ENCODE results near the gene MED25. TPM values are rescaled to one million over a fixed set of nuclear protein-coding genes. Genes with fewer than 3 reads are reported as not detected.
A peak's percentile ranks its signal among the peaks of the same experiment; 100 is the strongest.

The MED25 gene
- polyA plus RNA-seq, 3 donors, result 13.9 to 52.9 (median 18.5) TPM

- no peak overlapping the region for H3K4me3 Mint-ChIP-seq
- DNase-seq, result no peak
- Histone ChIP-seq H3K4me2 (replicated peaks; ENCODE audit: extremely low read depth, low read length, poor library complexity, severe bottlenecking) (no peak overlapping the region), H3K27ac (ENCODE audit: low read depth in 1 of 2, low read length in 2 of 2) (no peak overlapping the region), H3K9me3 (replicated peaks in 1 of 2; ENCODE audit: control insufficient read depth in 1 of 2, insufficient read depth in 1 of 2, low read length in 2 of 2) (no peaks in the 10 kb centered on the region), H3K9ac (ENCODE audit: insufficient read depth, low read length, poor library complexity, severe bottlenecking) (no peak overlapping the region), H4K20me1 (ENCODE audit: insufficient read depth, low read length) (peaks cover 79% of the 10 kb centered on the region), H3K4me1 (ENCODE audit: control insufficient read depth in 1 of 2, insufficient read depth in 2 of 2, low read length in 2 of 2) (no peaks in the 10 kb centered on the region), H3K4me3 (replicated peaks in 1 of 3; ENCODE audit: low read depth in 2 of 3, low read length in 3 of 3) (no peak overlapping the region), H3K27me3 (ENCODE audit: control insufficient read depth in 2 of 2, insufficient read depth in 2 of 2, low read length in 2 of 2) (no peaks in the 10 kb centered on the region), H3K36me3 (replicated peaks in 1 of 2; ENCODE audit: control insufficient read depth in 1 of 2, insufficient read depth in 2 of 2, low read length in 2 of 2) (peaks cover 50 to 77% of the 10 kb centered on the region in 2 donors), H3K79me2 (ENCODE audit: insufficient read depth, low read length) (peaks cover 61% of the 10 kb centered on the region), H2AFZ (ENCODE audit: insufficient read depth, low read depth, low read length, poor library complexity, severe bottlenecking) (no peak overlapping the region)
- TF ChIP-seq, protein P1, sequence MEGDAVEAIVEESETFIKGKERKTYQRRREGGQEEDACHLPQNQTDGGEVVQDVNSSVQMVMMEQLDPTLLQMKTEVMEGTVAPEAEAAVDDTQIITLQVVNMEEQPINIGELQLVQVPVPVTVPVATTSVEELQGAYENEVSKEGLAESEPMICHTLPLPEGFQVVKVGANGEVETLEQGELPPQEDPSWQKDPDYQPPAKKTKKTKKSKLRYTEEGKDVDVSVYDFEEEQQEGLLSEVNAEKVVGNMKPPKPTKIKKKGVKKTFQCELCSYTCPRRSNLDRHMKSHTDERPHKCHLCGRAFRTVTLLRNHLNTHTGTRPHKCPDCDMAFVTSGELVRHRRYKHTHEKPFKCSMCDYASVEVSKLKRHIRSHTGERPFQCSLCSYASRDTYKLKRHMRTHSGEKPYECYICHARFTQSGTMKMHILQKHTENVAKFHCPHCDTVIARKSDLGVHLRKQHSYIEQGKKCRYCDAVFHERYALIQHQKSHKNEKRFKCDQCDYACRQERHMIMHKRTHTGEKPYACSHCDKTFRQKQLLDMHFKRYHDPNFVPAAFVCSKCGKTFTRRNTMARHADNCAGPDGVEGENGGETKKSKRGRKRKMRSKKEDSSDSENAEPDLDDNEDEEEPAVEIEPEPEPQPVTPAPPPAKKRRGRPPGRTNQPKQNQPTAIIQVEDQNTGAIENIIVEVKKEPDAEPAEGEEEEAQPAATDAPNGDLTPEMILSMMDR (IDR thresholded peaks at IDR 0.05), result no peak
- H3K4me1 Mint-ChIP-seq, result peaks cover 3% of the 10 kb centered on the region
- WGBS (ENCODE audit: insufficient coverage), result 100% methylated on average over 2 of the region's 6 CpGs
- intact Hi-C loops (cut with micrococcal nuclease), result no loop called here
- H3K9me3 Mint-ChIP-seq, result no peaks in the 10 kb centered on the region
- peaks cover 0 to 2% (median 0%) of the 10 kb centered on the region in 3 donors for H3K27me3 Mint-ChIP-seq (ENCODE audit: low read depth in 3 of 3)
- peak overlapping the region in 1 of 7 donors; percentile 20 for H3K27ac Mint-ChIP-seq
- peaks cover 46 to 74% of the 10 kb centered on the region in 2 donors for H3K36me3 Mint-ChIP-seq
These were observed 6.6 kb downstream of the MED25 start for GRCh38 chr19:49824662-49825061.

GRCh38 chr19:49827034-49827433, 8.9 kb downstream of the MED25 start:
- Mint-ChIP-seq H3K4me3 (no peak overlapping the region), H3K36me3 (peaks cover 52 to 82% of the 10 kb centered on the region in 2 donors), H3K27me3 (ENCODE audit: low read depth in 3 of 3) (peaks cover 0 to 2% (median 0%) of the 10 kb centered on the region in 3 donors), H3K27ac (peak overlapping the region in 1 of 7 donors; percentile 21), H3K4me1 (peaks cover 11% of the 10 kb centered on the region), H3K9me3 (no peaks in the 10 kb centered on the region)
- peaks cover 47% of the 10 kb centered on the region for H3K79me2 ChIP-seq (ENCODE audit: insufficient read depth, low read length)
- TF ChIP-seq, protein P1 (IDR thresholded peaks at IDR 0.05), result no peak
- no peak overlapping the region for H3K4me2 ChIP-seq (replicated peaks; ENCODE audit: extremely low read depth, low read length, poor library complexity, severe bottlenecking)
- H4K20me1 ChIP-seq (ENCODE audit: insufficient read depth, low read length), result peaks cover 90% of the 10 kb centered on the region
- whole genome bisulfite sequencing (ENCODE audit: insufficient coverage), result 96% methylated on average over 14 of the region's 14 CpGs
- H3K27ac ChIP-seq (ENCODE audit: low read depth in 1 of 2, low read length in 2 of 2), result no peak overlapping the region
- peaks cover 64 to 89% of the 10 kb centered on the region in 2 donors for H3K36me3 ChIP-seq (replicated peaks in 1 of 2; ENCODE audit: control insufficient read depth in 1 of 2, insufficient read depth in 2 of 2, low read length in 2 of 2)
- no peak for DNase-seq
- H3K9ac ChIP-seq (ENCODE audit: insufficient read depth, low read length, poor library complexity, severe bottlenecking), result no peak overlapping the region
- no peaks in the 10 kb centered on the region for H3K9me3 ChIP-seq (replicated peaks in 1 of 2; ENCODE audit: control insufficient read depth in 1 of 2, insufficient read depth in 1 of 2, low read length in 2 of 2)
- H3K4me3 ChIP-seq (replicated peaks in 1 of 3; ENCODE audit: low read depth in 2 of 3, low read length in 3 of 3), result no peak overlapping the region
- peaks cover 12 to 14% of the 10 kb centered on the region in 2 donors for H3K4me1 ChIP-seq (ENCODE audit: control insufficient read depth in 1 of 2, insufficient read depth in 2 of 2, low read length in 2 of 2)
- intact Hi-C loops (cut with micrococcal nuclease), result no loop called here
- no peak overlapping the region for H2AFZ ChIP-seq (ENCODE audit: insufficient read depth, low read depth, low read length, poor library complexity, severe bottlenecking)
- H3K27me3 ChIP-seq (ENCODE audit: control insufficient read depth in 2 of 2, insufficient read depth in 2 of 2, low read length in 2 of 2), result no peaks in the 10 kb centered on the region
